H1 (cell line): Measurements from ENCODE around the gene RASGRF1. TPM values are rescaled to one million over a fixed set of nuclear protein-coding genes. Genes with fewer than 3 reads are reported as not detected.

Experiments
- CTCF ChIA-PET: fragments of 300-600 bp; sonication (Branson Sonifier 250); formaldehyde crosslinking; loops from one replicate; lab custom pipeline; 2021; ENCODE audit not compliant: partially characterized antibody; lab: Charles Lee
- POLR2A ChIA-PET: fragments of 300-600 bp; sonication (Branson Sonifier 250); formaldehyde crosslinking; loops from one replicate; lab custom pipeline; 2021; ENCODE audit warnings: inconsistent platforms; ENCODE audit not compliant: partially characterized antibody; lab: Charles Lee
- DNase-seq, 2 experiments: peaks; one replicate each; pipeline versions ENCODE4 v3.0.0 to v3.0.0-alpha.2; 2010 to 2022; ENCODE audit warnings: low spot score in 2 of 2, low read depth in 1 of 2, mixed read lengths in 1 of 2
- FAIRE-seq: peaks from 2 replicates; lab custom pipeline; 2011; peaks lifted over from hg19 to GRCh38; lab: Jason Lieb, UNC
- H2AFZ ChIP-seq: 2 replicates; pipeline ENCODE4 v1.8.1; 2012; ENCODE audit warnings: low read length, inconsistent platforms
- H2AK5ac ChIP-seq: 2 replicates; pipeline ENCODE4 v1.6.1; 2013; ENCODE audit warnings: low read depth, low read length
- H2BK120ac ChIP-seq: replicated peaks from 2 replicates; pipeline ENCODE3; 2013; ENCODE audit warnings: low read depth, low read length, inconsistent platforms
- H2BK12ac ChIP-seq: 2 replicates; pipeline ENCODE4 v1.6.1; 2013; ENCODE audit warnings: low read depth, low read length
- H2BK15ac ChIP-seq: 2 replicates; pipeline ENCODE4 v1.6.1; 2013; ENCODE audit warnings: low read length
- H2BK20ac ChIP-seq: 2 replicates; pipeline ENCODE4 v1.6.1; 2013; ENCODE audit warnings: low read length
- H2BK5ac ChIP-seq: 2 replicates; pipeline ENCODE4 v1.6.1; 2013; ENCODE audit warnings: low read depth, low read length
- H3K14ac ChIP-seq: 2 replicates; pipeline ENCODE4 v1.6.1; 2013; ENCODE audit warnings: inconsistent platforms; ENCODE audit not compliant: insufficient read length
- H3K18ac ChIP-seq: 2 replicates; pipeline ENCODE4 v1.6.1; 2013; ENCODE audit warnings: low read length; ENCODE audit errors: extremely low read depth
- H3K23ac ChIP-seq: 2 replicates; pipeline ENCODE4 v1.6.1; 2013; ENCODE audit warnings: inconsistent platforms; ENCODE audit not compliant: insufficient read length
- H3K23me2 ChIP-seq: 2 replicates; pipeline ENCODE4 v1.6.1; 2013; ENCODE audit warnings: low read depth, low read length
- H3K27ac ChIP-seq: 2 replicates; pipeline ENCODE4 v1.6.1; 2011; ENCODE audit warnings: low read depth, low read length, inconsistent platforms
- H3K27me3 ChIP-seq, 4 experiments: replicated peaks in 1 of 4; 1 replicate in 1 of 4; 2 replicates in 3 of 4; pipeline versions ENCODE4 v1.6.1 to v1.8.1; 2011 to 2013; ENCODE audit warnings: low read length in 3 of 4, mild to moderate bottlenecking in 3 of 4, inconsistent platforms in 2 of 4, mixed read lengths in 2 of 4, moderate library complexity in 1 of 4; ENCODE audit not compliant: control insufficient read depth in 3 of 4, insufficient read depth in 3 of 4; ENCODE audit errors: extremely low read depth in 1 of 4
- H3K36me3 ChIP-seq, 4 experiments: 2 replicates each; pipeline versions ENCODE4 v1.6.1 to v1.8.1; 2011 to 2013; ENCODE audit warnings: mild to moderate bottlenecking in 4 of 4, low read length in 3 of 4, moderate library complexity in 2 of 4, control low read depth in 1 of 4, inconsistent platforms in 1 of 4; ENCODE audit not compliant: insufficient read depth in 4 of 4, control insufficient read depth in 2 of 4
- H3K4ac ChIP-seq: replicated peaks from 2 replicates; pipeline ENCODE3; 2013; ENCODE audit warnings: low read length, low read depth, mixed read lengths, inconsistent platforms; ENCODE audit not compliant: insufficient read length
- H3K4me1 ChIP-seq, 4 experiments: replicated peaks in 1 of 4; 1 replicate in 1 of 4; 2 replicates in 3 of 4; pipeline versions ENCODE4 v1.6.1 to v1.8.1; 2011 to 2013; ENCODE audit warnings: low read length in 3 of 4, inconsistent platforms in 2 of 4, mixed read lengths in 1 of 4; ENCODE audit not compliant: insufficient read depth in 4 of 4, control insufficient read depth in 3 of 4
- H3K4me2 ChIP-seq, 2 experiments: 2 replicates each; pipeline versions ENCODE4 v1.6.1 to v1.8.1; 2011 to 2013; ENCODE audit warnings: low read depth in 2 of 2, low read length in 2 of 2, control low read depth in 1 of 2, inconsistent platforms in 1 of 2, mild to moderate bottlenecking in 1 of 2; ENCODE audit not compliant: insufficient read depth in 1 of 2
- H3K4me3 ChIP-seq, 4 experiments: fragments of 200-600, 300-600 bp in 1 of 4; sonication (generic), shearing (Covaris generic), sonication (Bioruptor Twin) in 1 of 4; 2 replicates each; pipeline versions ENCODE4 v1.5.1 to v1.8.1; 2011 to 2016; ENCODE audit warnings: low read length in 4 of 4, low read depth in 3 of 4, control low read depth in 2 of 4, inconsistent platforms in 2 of 4, mild to moderate bottlenecking in 2 of 4, mixed read lengths in 1 of 4, moderate library complexity in 1 of 4; ENCODE audit not compliant: insufficient read depth in 2 of 4; ENCODE audit errors: extremely low read depth in 1 of 4
- H3K56ac ChIP-seq: replicated peaks from 2 replicates; pipeline ENCODE3; 2013; ENCODE audit warnings: low read depth, mild to moderate bottlenecking, mixed read lengths, low read length, inconsistent platforms; ENCODE audit not compliant: insufficient read length
- H3K79me1 ChIP-seq: 2 replicates; pipeline ENCODE4 v1.6.1; 2013; ENCODE audit warnings: low read depth, low read length, control low read depth
- H3K79me2 ChIP-seq, 2 experiments: 2 replicates each; pipeline versions ENCODE4 v1.6.1 to v1.8.1; 2012 to 2013; ENCODE audit warnings: low read length in 2 of 2, mild to moderate bottlenecking in 2 of 2, inconsistent platforms in 1 of 2; ENCODE audit not compliant: insufficient read depth in 2 of 2, control insufficient read depth in 1 of 2
- H3K9ac ChIP-seq, 4 experiments: replicated peaks in 1 of 4; 1 replicate in 1 of 4; 2 replicates in 3 of 4; pipeline versions ENCODE4 v1.6.1 to v1.8.1; 2011 to 2013; ENCODE audit warnings: low read depth in 3 of 4, low read length in 3 of 4, control low read depth in 2 of 4, mild to moderate bottlenecking in 2 of 4, moderate library complexity in 2 of 4, inconsistent platforms in 1 of 4; ENCODE audit errors: extremely low read depth in 1 of 4
- H3K9me3 ChIP-seq, 2 experiments: 2 replicates each; pipeline versions ENCODE4 v1.6.1 to v1.8.1; 2012 to 2013; ENCODE audit warnings: mild to moderate bottlenecking in 2 of 2, moderate library complexity in 2 of 2, control low read depth in 1 of 2, inconsistent platforms in 1 of 2, low read depth in 1 of 2, low read length in 1 of 2, mixed read lengths in 1 of 2; ENCODE audit not compliant: insufficient read depth in 2 of 2
- H4K20me1 ChIP-seq, 2 experiments: replicated peaks in 1 of 2; 2 replicates each; pipeline versions ENCODE3 to v1.8.1; 2011 to 2013; ENCODE audit warnings: inconsistent platforms in 2 of 2, low read length in 2 of 2, mild to moderate bottlenecking in 1 of 2; ENCODE audit not compliant: insufficient read depth in 2 of 2, control insufficient read depth in 1 of 2
- H4K5ac ChIP-seq: 2 replicates; pipeline ENCODE4 v1.6.1; 2013; ENCODE audit warnings: low read length, low read depth, mixed read lengths, inconsistent platforms; ENCODE audit not compliant: insufficient read length
- H4K8ac ChIP-seq: 2 replicates; pipeline ENCODE4 v1.8.0; 2013; ENCODE audit warnings: mild to moderate bottlenecking, moderate library complexity, low read length, inconsistent platforms; ENCODE audit not compliant: insufficient read depth; ENCODE audit errors: extremely low read depth
- H4K91ac ChIP-seq: replicated peaks from 2 replicates; pipeline ENCODE3; 2013; ENCODE audit warnings: low read length, mixed read lengths, inconsistent platforms; ENCODE audit not compliant: insufficient read length
- ATF2 ChIP-seq: IDR thresholded peaks from 2 replicates; pipeline ENCODE4 v1.6.1; 2012; ENCODE audit warnings: low read length, inconsistent platforms
- BACH1 ChIP-seq: IDR thresholded peaks from 2 replicates; pipeline ENCODE4 v1.6.1; 2012; ENCODE audit warnings: low read length, improper control_type of control experiment
- POLR2AphosphoS5 ChIP-seq: IDR thresholded peaks from 2 replicates; pipeline ENCODE4 v1.6.1; 2011; ENCODE audit warnings: low read depth, low read length
- RBBP5 ChIP-seq: IDR thresholded peaks from 2 replicates; pipeline ENCODE4 v1.7.1; 2012; ENCODE audit warnings: low read depth, mild to moderate bottlenecking, inconsistent platforms, low read length, moderate library complexity, borderline replicate concordance
- SIX5 ChIP-seq: IDR thresholded peaks from 2 replicates; pipeline ENCODE4 v1.6.1; 2011; ENCODE audit warnings: mild to moderate bottlenecking, low read depth, low read length
- SP4 ChIP-seq: IDR thresholded peaks from 2 replicates; pipeline ENCODE4 v1.6.1; 2012; ENCODE audit warnings: low read length, inconsistent platforms
- WGBS, 2 experiments: shearing (Covaris generic) in 1 of 2; methylation state at CpG; one replicate each; pipeline versions ENCODE4 v1.1.6 to v1.1.7; 2013 to 2015; ENCODE audit warnings: low lambda C conversion rate in 2 of 2, mixed read lengths in 2 of 2, inconsistent platforms in 1 of 2, low coverage in 1 of 2, missing lambda C conversion rate in 1 of 2; ENCODE audit not compliant: insufficient replicate concordance in 2 of 2, insufficient coverage in 1 of 2, insufficient read length in 1 of 2; ENCODE audit errors: extremely low coverage in 1 of 2, missing lambda C conversion rate in 1 of 2; 5-methylcytosine and 5-hydroxymethylcytosine counted together
- polyA plus RNA-seq, 7 experiments: library from polyadenylated mRNA; depleted of rRNA in 3 of 7; stranded (reverse) in 5 of 7; unstranded in 2 of 7; fragments of >200 nt in 5 of 7; fragments of 200-250 nt in 2 of 7; gene quantifications; 1 replicate in 5 of 7; 2 replicates in 1 of 7; 4 replicates in 1 of 7; pipeline versions ENCODE4 v1.2.1 to v1.2.3, GENCODE V29; 2011 to 2013; ENCODE audit warnings: missing spikeins in 2 of 7, mixed read lengths in 2 of 7
- total RNA-seq: library from RNA; stranded (reverse); fragmentation: NEBNext Ultra II Directional; extraction: Animal tissue kit (Norgen Biotek cat#: 25700); gene quantifications from 2 replicates; pipeline ENCODE4 v1.2.1, GENCODE V29; 2021

The RASGRF1 gene
- total and polyA plus RNA-seq, 2 of the 8 experiments (the other 6 are each of a cell fraction or from before 2014, with no cell fraction given): 0.42 to 0.67 TPM

GRCh38 chr15:78988361-78988911 is 102.1 kb downstream of the RASGRF1 start:
- CTCF ChIA-PET: interaction anchor here (0.8 to 3.7 kb wide), 13 partner anchors 9 to 80 kb away, joined by 3 to 23 read pairs (median 5); no protein-coding TSS in a partner anchor
- Histone ChIP-seq H2BK12ac (no peak overlapping the region), H4K5ac (no peak overlapping the region), H3K27me3 (no peaks in the 10 kb centered on the region; a peak in 2 of 7 replicates), H3K79me1 (no peaks in the 10 kb centered on the region), H2BK5ac (no peak overlapping the region), H4K8ac (no peak overlapping the region), H3K36me3 (no peaks in the 10 kb centered on the region), H3K14ac (no peak overlapping the region), H2BK120ac (no peak overlapping the region), H3K9me3 (no peaks in the 10 kb centered on the region), H3K23ac (no peak overlapping the region), H2AK5ac (no peak overlapping the region), H3K4me2 (no peak overlapping the region), H3K4me3 (no peak overlapping the region), H3K9ac (no peak overlapping the region), H2BK20ac (no peak overlapping the region), H4K91ac (no peak overlapping the region), H3K27ac (no peak overlapping the region), H3K4me1 (peaks cover 0 to 5% (median 0%) of the 10 kb centered on the region in 4 experiments; a peak in 3 of 7 replicates), H2BK15ac (no peak overlapping the region), H3K18ac (no peak overlapping the region), H3K56ac (no peak overlapping the region), H3K79me2 (no peaks in the 10 kb centered on the region), H2AFZ (no peak overlapping the region), H3K23me2 (peaks cover 4% of the 10 kb centered on the region; the same call in 1 of the 2 replicates), H3K4ac (no peak overlapping the region), H4K20me1 (peaks cover 0 to 5% of the 10 kb centered on the region in 2 experiments)
- POLR2A ChIA-PET: interaction anchor here (0.9 to 1.6 kb wide), 2 partner anchors 34 to 44 kb away, joined by 3 read pairs; partner anchors contain the start of gene CTSH
- FAIRE-seq (no peak), DNase-seq (no peak)
- 79% methylated on average over 7 of the region's 7 CpGs; no CpG with 5 or more reads in 1 of the 2 experiments for WGBS, 2 experiments
- TF ChIP-seq BACH1: no peak
- no peak for TF ChIP-seq ATF2
- TF ChIP-seq RBBP5: no peak
- TF ChIP-seq SIX5: no peak
- TF ChIP-seq POLR2AphosphoS5: no peak
- TF ChIP-seq SP4: no peak
